Urothelium cell line (cell line): ENCODE results near the gene COQ9.
"Not testable (repeated sequence)": the region's sequence is repeated elsewhere in the genome, so short reads cannot be mapped to it uniquely, and the experiment has no call there.

ENCODE experiments used
- DNase-seq: peaks from one replicate; pipeline ENCODE4 v3.0.0; 2011; ENCODE audit warnings: low spot score, mixed read lengths
- FAIRE-seq: peaks from 2 replicates; lab custom pipeline; 2011; peaks lifted over from hg19 to GRCh38; lab: Jason Lieb, UNC

COQ9 gene

GRCh38 chr16:57424583-57424982, 22.7 kb upstream of the COQ9 start:
- FAIRE-seq (no peak), DNase-seq (no peak)

GRCh38 chr16:57426356-57426755, 20.9 kb upstream of the COQ9 start:
- no peak for DNase-seq
- FAIRE-seq = no peak

- no peak for FAIRE-seq
- no peak for DNase-seq
Measured at GRCh38 chr16:57427307-57427706, 20.0 kb upstream of the COQ9 start.

- FAIRE-seq = no peak
- no peak for DNase-seq
Measured at GRCh38 chr16:57427824-57428223, 19.5 kb upstream of the COQ9 start.

GRCh38 chr16:57430955-57431354, 16.3 kb upstream of the COQ9 start:
- no peak for FAIRE-seq
- no peak for DNase-seq

GRCh38 chr16:57432505-57432904, 14.8 kb upstream of the COQ9 start:
- DNase-seq (no peak), FAIRE-seq (no peak)

GRCh38 chr16:57432989-57433388, 14.3 kb upstream of the COQ9 start:
- FAIRE-seq = no peak
- no peak for DNase-seq

GRCh38 chr16:57434003-57434402, 13.3 kb upstream of the COQ9 start:
- DNase-seq (no peak), FAIRE-seq (no peak)

- FAIRE-seq (no peak), DNase-seq (no peak)
Measured at GRCh38 chr16:57435838-57436237, 11.4 kb upstream of the COQ9 start.

GRCh38 chr16:57439947-57440346, 7.3 kb upstream of the COQ9 start:
- not testable (repeated sequence) for FAIRE-seq, DNase-seq

GRCh38 chr16:57440551-57440950, 6.7 kb upstream of the COQ9 start:
- DNase-seq, FAIRE-seq: not testable (repeated sequence)

- no peak for FAIRE-seq
- DNase-seq = no peak
Measured at GRCh38 chr16:57444711-57445110, 2.6 kb upstream of the COQ9 start.

GRCh38 chr16:57445510-57445909, 1.8 kb upstream of the COQ9 start:
- FAIRE-seq (no peak), DNase-seq (no peak)

GRCh38 chr16:57446531-57447185, 621 bp upstream of the COQ9 start:
- DNase-seq = peak; percentile 32
- FAIRE-seq = no peak

GRCh38 chr16:57452021-57452420, 4.7 kb downstream of the COQ9 start:
- FAIRE-seq = no peak
- no peak for DNase-seq

GRCh38 chr16:57462209-57462977, 15.1 kb downstream of the COQ9 start, which contains the start of gene POLR2C:
Gene POLR2C, plus strand, starts transcription at chr16:57462679. Its CDS starts 46 bp downstream, at chr16:57462725.
- DNase-seq = peak; percentile 94
- peak; percentile 88 for FAIRE-seq

- FAIRE-seq (no peak), DNase-seq (no peak)
Measured at GRCh38 chr16:57462978-57463362, 15.7 kb downstream of the COQ9 start.

- FAIRE-seq (no peak), DNase-seq (no peak)
Measured at GRCh38 chr16:57464523-57464922, 17.2 kb downstream of the COQ9 start.

GRCh38 chr16:57468346-57468745, 21.1 kb downstream of the COQ9 start:
- DNase-seq = no peak
- no peak for FAIRE-seq

GRCh38 chr16:57469046-57469445, 21.8 kb downstream of the COQ9 start:
- FAIRE-seq (no peak), DNase-seq (no peak)

- FAIRE-seq (no peak), DNase-seq (no peak)
Measured at GRCh38 chr16:57469917-57470470, 22.7 kb downstream of the COQ9 start.

GRCh38 chr16:57470711-57471110, 23.4 kb downstream of the COQ9 start:
- DNase-seq (no peak), FAIRE-seq (no peak)
